DOHH2 (cell line): Measurements from ENCODE around the gene TMEM132D.

Source experiments
- H3F3A ChIP-seq: fragments of 200-600 bp; sonication (generic), shearing (Covaris generic); 2 replicates; pipeline ENCODE4 v1.6.0; 2016; ENCODE audit warnings: antibody characterized with exemption, mild to moderate bottlenecking; ENCODE audit not compliant: control insufficient read depth, insufficient read depth
- H3K27ac ChIP-seq: fragments of 200-600 bp; sonication (generic); 2 replicates; pipeline ENCODE4 v1.5.1; 2014; ENCODE audit warnings: low read depth, mild to moderate bottlenecking, low read length, moderate library complexity
- H3K27me3 ChIP-seq: fragments of 200-600 bp; sonication (generic); 2 replicates; pipeline ENCODE4 v1.6.1; 2014; ENCODE audit warnings: mild to moderate bottlenecking, low read length, mixed read lengths; ENCODE audit not compliant: control insufficient read depth
- H3K36me3 ChIP-seq: fragments of 200-600 bp; sonication (generic); 2 replicates; pipeline ENCODE4 v1.6.1; 2014; ENCODE audit warnings: mild to moderate bottlenecking, low read length, moderate library complexity, mixed read lengths; ENCODE audit not compliant: control insufficient read depth
- H3K4me1 ChIP-seq: fragments of 200-600 bp; sonication (generic); 2 replicates; pipeline ENCODE4 v1.6.1; 2014; ENCODE audit warnings: mild to moderate bottlenecking, low read length, mixed read lengths; ENCODE audit not compliant: control insufficient read depth
- H3K4me2 ChIP-seq: fragments of 200-600 bp; sonication (generic); 2 replicates; pipeline ENCODE4 v1.6.0; 2014; ENCODE audit warnings: mild to moderate bottlenecking, low read length, moderate library complexity
- H3K4me3 ChIP-seq: fragments of 200-600 bp; sonication (generic); 2 replicates; pipeline ENCODE4 v1.5.1; 2014; ENCODE audit warnings: mild to moderate bottlenecking, low read length, mixed read lengths
- H3K79me2 ChIP-seq: fragments of 200-600 bp; sonication (generic); 2 replicates; pipeline ENCODE4 v1.6.1; 2014; ENCODE audit warnings: mild to moderate bottlenecking, low read length, mixed read lengths; ENCODE audit not compliant: control insufficient read depth
- H3K9me2 ChIP-seq: fragments of 200-600 bp; sonication (generic); replicated peaks from 2 replicates; pipeline ENCODE4 v1.6.1; 2014; ENCODE audit warnings: mild to moderate bottlenecking, low read length, mixed read lengths; ENCODE audit not compliant: control insufficient read depth
- H3K9me3 ChIP-seq: fragments of 200-600 bp; sonication (generic); 2 replicates; pipeline ENCODE4 v1.6.1; 2014; ENCODE audit warnings: antibody characterized with exemption, low read length, mixed read lengths; ENCODE audit not compliant: control insufficient read depth, insufficient read depth
- H4K20me1 ChIP-seq: fragments of 200-600 bp; sonication (generic); 2 replicates; pipeline ENCODE4 v1.6.0; 2014; ENCODE audit warnings: low read depth, mild to moderate bottlenecking, antibody characterized with exemption, low read length, moderate library complexity; ENCODE audit not compliant: control insufficient read depth, insufficient read depth
- CTCF ChIP-seq: fragments of 200-600 bp; sonication (generic); IDR thresholded peaks from one replicate; pipeline ENCODE4 v1.5.1; 2014; ENCODE audit warnings: antibody characterized with exemption, mild to moderate bottlenecking, low read depth, low read length; ENCODE audit not compliant: poor library complexity, severe bottlenecking
- EZH2phosphoT487 ChIP-seq: fragments of 200-600 bp; sonication (generic); IDR thresholded peaks from 2 replicates; pipeline ENCODE4 v1.6.1; 2017; ENCODE audit warnings: borderline replicate concordance, mild to moderate bottlenecking, antibody characterized with exemption, low read length, moderate library complexity, mixed read lengths

TMEM132D gene

GRCh38 chr12:129446696-129447095 is 457.1 kb downstream of the TMEM132D start:
- no peak overlapping the region for H3K27ac ChIP-seq
- no peak overlapping the region for H3K4me3 ChIP-seq
- no peaks in the 10 kb centered on the region for H3F3A ChIP-seq
- TF ChIP-seq CTCF (no peak), EZH2phosphoT487 (no peak)
- no peaks in the 10 kb centered on the region for H3K4me1 ChIP-seq
- no peaks in the 10 kb centered on the region for H3K9me3 ChIP-seq
- no peaks in the 10 kb centered on the region for H3K27me3 ChIP-seq
- H4K20me1 ChIP-seq: no peaks in the 10 kb centered on the region
- no peaks in the 10 kb centered on the region for H3K36me3 ChIP-seq
- H3K79me2 ChIP-seq: no peaks in the 10 kb centered on the region
- no peaks in the 10 kb centered on the region for H3K9me2 ChIP-seq
- H3K4me2 ChIP-seq: no peak overlapping the region

- TF ChIP-seq CTCF: no peak
- no peak for TF ChIP-seq EZH2phosphoT487
Measured at GRCh38 chr12:129440278-129440677, 463.5 kb downstream of the TMEM132D start.

GRCh38 chr12:129434790-129435189 is 469.0 kb downstream of the TMEM132D start:
- Histone ChIP-seq H3F3A (no peaks in the 10 kb centered on the region), H3K27ac (no peak overlapping the region), H3K79me2 (no peaks in the 10 kb centered on the region), H3K9me2 (no peaks in the 10 kb centered on the region), H3K36me3 (no peaks in the 10 kb centered on the region), H3K27me3 (no peaks in the 10 kb centered on the region), H3K4me2 (no peak overlapping the region), H3K4me1 (no peaks in the 10 kb centered on the region), H3K4me3 (no peak overlapping the region), H3K9me3 (no peaks in the 10 kb centered on the region), H4K20me1 (no peaks in the 10 kb centered on the region)
- TF ChIP-seq CTCF: no peak
- no peak for TF ChIP-seq EZH2phosphoT487

More at GRCh38 chr12:129440278-129440677, 463.5 kb downstream of the TMEM132D start:
- no peaks in the 10 kb centered on the region for H3K36me3 ChIP-seq
- no peaks in the 10 kb centered on the region for H3F3A ChIP-seq
- H3K9me2 ChIP-seq: no peaks in the 10 kb centered on the region
- H3K4me1 ChIP-seq: no peaks in the 10 kb centered on the region
- H3K27ac ChIP-seq: no peak overlapping the region
- no peaks in the 10 kb centered on the region for H3K27me3 ChIP-seq
- no peak overlapping the region for H3K4me2 ChIP-seq
- H3K9me3 ChIP-seq: no peaks in the 10 kb centered on the region
- no peak overlapping the region for H3K4me3 ChIP-seq
- no peaks in the 10 kb centered on the region for H3K79me2 ChIP-seq
- H4K20me1 ChIP-seq: no peaks in the 10 kb centered on the region
